ENCODE measurements around the gene ARHGAP22. TPM values are rescaled to one million over a fixed set of nuclear protein-coding genes. Genes with fewer than 3 reads are reported as not detected.

ARHGAP22 gene
- total RNA-seq, 1 experiment from 2014 or later, result 9.9 TPM

- DNase-seq (ENCODE audit: low read depth, low spot score), result no peak
- intact Hi-C loops (cut with micrococcal nuclease), result no loop called here
- POLR2A ChIA-PET, result no interaction called here
Observed at GRCh38 chr10:48463318-48464003, 141.4 kb downstream of the ARHGAP22 start.

More at GRCh38 chr10:48463318-48464003, 141.4 kb downstream of the ARHGAP22 start:
- Histone ChIP-seq H3K9me3 (ENCODE audit: control insufficient read depth in 1 of 2, insufficient read depth in 1 of 2, low read depth in 1 of 2, low read length in 2 of 2) (no peaks in the 10 kb centered on the region), H3K36me3 (ENCODE audit: control insufficient read depth in 1 of 2, insufficient read depth in 2 of 2, low read length in 2 of 2) (no peaks in the 10 kb centered on the region), H3K9ac (ENCODE audit: low read length) (no peak overlapping the region), H3K79me2 (ENCODE audit: insufficient read depth, low read length) (no peaks in the 10 kb centered on the region), H3K27me3 (ENCODE audit: insufficient read depth, low read length) (no peaks in the 10 kb centered on the region), H3K4me1 (ENCODE audit: control insufficient read depth in 1 of 2, insufficient read depth in 2 of 2, low read length in 2 of 2) (no peaks in the 10 kb centered on the region), H4K20me1 (ENCODE audit: insufficient read depth) (no peaks in the 10 kb centered on the region), H3K27ac (ENCODE audit: low read depth, low read length) (no peak overlapping the region), H3K4me3 (replicated peaks in 1 of 2; ENCODE audit: low read depth in 1 of 2, low read length in 2 of 2) (no peak overlapping the region), H3K9me2 (ENCODE audit: insufficient read depth) (no peaks in the 10 kb centered on the region), H3K4me2 (ENCODE audit: low read length) (no peak overlapping the region), H2AFZ (ENCODE audit: low read depth, low read length, poor library complexity, severe bottlenecking) (no peak overlapping the region)
- ChIA-PET RAD21 (ENCODE audit: low non-redundant PET in 1 of 2, low total read pairs in 2 of 2, uncharacterized antibody in 2 of 2, unreplicated experiment in 2 of 2) (no interaction called here), CTCF (no interaction called here)
- no peak for TF ChIP-seq EZH2 (IDR thresholded peaks at IDR 0.05)
- TF ChIP-seq ELF1 (IDR thresholded peaks at IDR 0.05; ENCODE audit: borderline replicate concordance, low read depth), result no peak
- no peak for TF ChIP-seq JUND (IDR thresholded peaks at IDR 0.05)
- no peak for TF ChIP-seq CTCF (IDR thresholded peaks at IDR 0.05 in 2 of 3, conservative IDR thresholded peaks at IDR 0.05 in 1 of 3; ENCODE audit: borderline replicate concordance in 1 of 3, insufficient read depth in 1 of 3, low read depth in 2 of 3, low read length in 2 of 3)
- no peak for TF ChIP-seq EZH2phosphoT487 (IDR thresholded peaks at IDR 0.05; ENCODE audit: borderline replicate concordance)
- TF ChIP-seq REST (IDR thresholded peaks at IDR 0.05; ENCODE audit: low read depth), result no peak
- no peak for TF ChIP-seq CBX3 (IDR thresholded peaks at IDR 0.05; ENCODE audit: low read depth)
- no peak; the same call in 1 of the 2 replicates for ATAC-seq
- no TSS peak for BruUV-seq (replicated peaks)

Measured in HCT116 (cell line).